Stimulated activated CD4-positive, alpha-beta T cell treated with anti-CD3 and anti-CD28 coated beads, Interleukin-15, amount 100 ng/mL, for 24 hours (primary cell): ENCODE results near the gene FHIP2A.

Experiments used
- DNase-seq: peaks from one replicate; pipeline ENCODE4 v3.0.0-alpha.2; 2020

The FHIP2A gene

GRCh38 chr10:114857922-114858629, 36.5 kb downstream of the FHIP2A start:
- no peak for DNase-seq

- DNase-seq: no peak
These were observed 37.6 kb downstream of the FHIP2A start for GRCh38 chr10:114859222-114859621.

GRCh38 chr10:114862456-114862855, 40.9 kb downstream of the FHIP2A start:
- no peak for DNase-seq

- no peak for DNase-seq
These were observed 45.8 kb downstream of the FHIP2A start for GRCh38 chr10:114867365-114867764.

- DNase-seq: no peak
These were observed 47.4 kb downstream of the FHIP2A start for GRCh38 chr10:114868870-114869519.

- DNase-seq: no peak
These were observed 47.9 kb downstream of the FHIP2A start for GRCh38 chr10:114869520-114869892.

GRCh38 chr10:114870486-114870885, 48.9 kb downstream of the FHIP2A start:
- no peak for DNase-seq

GRCh38 chr10:114871379-114871778, 49.8 kb downstream of the FHIP2A start:
- no peak for DNase-seq
